HG03457 (cell line): ENCODE data around the gene EXOSC10.
"Not testable (repeated sequence)": the region's sequence is repeated elsewhere in the genome, so short reads cannot be mapped to it uniquely, and the experiment has no call there.

ENCODE experiments used
- ATAC-seq: cut with Tn5 transposase; IDR thresholded peaks from one replicate; pipeline ENCODE4 v1.9.1; 2021; ENCODE audit warnings: moderate number of reproducible peaks; ENCODE audit not compliant: unreplicated experiment

Gene EXOSC10

GRCh38 chr1:11019971-11020370, 79.7 kb downstream of the EXOSC10 start:
- no peak for ATAC-seq

- ATAC-seq: not testable (repeated sequence)
These were observed 80.3 kb downstream of the EXOSC10 start for GRCh38 chr1:11019358-11019757.
